Measurements from ENCODE around the gene MAGI2. TPM values are rescaled to one million over a fixed set of nuclear protein-coding genes. Genes with fewer than 3 reads are reported as not detected.

The MAGI2 gene
- total and polyA plus RNA-seq, 2 experiments from 2014 or later, result 10.4 to 26.4 TPM

GRCh38 chr7:78323118-78323517, 1130.3 kb downstream of the MAGI2 start:
- Histone ChIP-seq H3K4me2 (no peak overlapping the region), H3K27me3 (ENCODE audit: insufficient read depth) (no peaks in the 10 kb centered on the region), H3K9me2 (ENCODE audit: insufficient read depth) (no peaks in the 10 kb centered on the region), H3F3A (replicated peaks; ENCODE audit: low read depth) (no peaks in the 10 kb centered on the region), H3K4me3 (no peak overlapping the region), H4K20me1 (replicated peaks; ENCODE audit: insufficient read depth) (no peaks in the 10 kb centered on the region), H3K36me3 (ENCODE audit: insufficient read depth) (no peaks in the 10 kb centered on the region), H3K4me1 (ENCODE audit: insufficient read depth) (no peaks in the 10 kb centered on the region), H3K27ac (ENCODE audit: low read depth) (no peak overlapping the region), H3K79me2 (replicated peaks; ENCODE audit: insufficient read depth) (no peaks in the 10 kb centered on the region), H2AFZ (no peak overlapping the region)
- TF ChIP-seq EZH2phosphoT487 (IDR thresholded peaks at IDR 0.05; ENCODE audit: unreplicated experiment) (no peak), POLR2AphosphoS5 (IDR thresholded peaks at IDR 0.05; ENCODE audit: low read depth) (no peak), JUNB (IDR thresholded peaks at IDR 0.05; ENCODE audit: unreplicated experiment) (no peak), STAT1 (IDR thresholded peaks at IDR 0.05; ENCODE audit: unreplicated experiment) (no peak), ZNF462 (CRISPR knock-in tag; IDR thresholded peaks at IDR 0.05) (no peak), NANOG (IDR thresholded peaks at IDR 0.05; ENCODE audit: borderline replicate concordance) (no peak), ZNF331 (CRISPR knock-in tag; IDR thresholded peaks at IDR 0.05; ENCODE audit: low read depth) (no peak), EZH2 (IDR thresholded peaks at IDR 0.05; ENCODE audit: low read depth, unreplicated experiment) (no peak), ZNF114 (CRISPR knock-in tag; IDR thresholded peaks at IDR 0.05) (no peak), REST (IDR thresholded peaks at IDR 0.05; ENCODE audit: unreplicated experiment) (no peak), CREB1 (CRISPR knock-in tag; IDR thresholded peaks at IDR 0.05; ENCODE audit: low read depth) (no peak), CTCF (conservative IDR thresholded peaks at IDR 0.05; ENCODE audit: low read depth in 2 of 2) (no peak), ETS1 (IDR thresholded peaks at IDR 0.05) (no peak)
- ATAC-seq (no peak), DNase-seq (ENCODE audit: low spot score) (no peak)
- H3K27ac Mint-ChIP-seq, result no peak overlapping the region
- no peaks in the 10 kb centered on the region for H3K27me3 Mint-ChIP-seq (ENCODE audit: insufficient read depth, low read depth, poor library complexity)
- H3K4me1 Mint-ChIP-seq, result peaks cover 13% of the 10 kb centered on the region; the same call in 2 of the 3 replicates
- H3K9me3 Mint-ChIP-seq, result no peaks in the 10 kb centered on the region
- peaks cover 10% of the 10 kb centered on the region; the same call in 2 of the 3 replicates for H3K36me3 Mint-ChIP-seq (ENCODE audit: low read depth)
- H3K4me3 Mint-ChIP-seq, result no peak overlapping the region
